ENCODE measurements around the gene MEP1B.
"Not testable (repeated sequence)": the region's sequence is repeated elsewhere in the genome, so short reads cannot be mapped to it uniquely, and the experiment has no call there.

Gene MEP1B

DNA sequence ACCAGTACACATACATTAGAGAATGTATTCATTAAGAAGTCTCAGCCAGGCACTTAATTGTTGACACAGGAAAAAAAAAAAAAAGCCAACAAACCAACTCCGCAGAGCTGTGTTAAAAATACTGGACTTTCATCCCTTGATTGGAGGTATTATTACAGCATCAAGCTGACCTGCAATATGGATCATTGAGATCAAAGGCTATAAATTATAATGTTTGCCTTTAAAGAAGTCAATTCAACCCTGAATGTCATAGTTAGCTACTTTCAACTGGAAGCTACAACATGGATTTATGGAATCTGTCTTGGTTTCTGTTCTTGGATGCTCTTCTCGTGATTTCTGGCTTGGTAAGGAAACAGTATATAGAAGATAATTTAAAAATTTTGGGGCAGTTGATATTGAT, at the start of gene MEP1B:
MEP1B (plus strand) TSS at position 250 of the 400 bp plus-strand sequence; CDS start at position 282, 32 bp downstream.
- no peak for DNase-seq

- DNase-seq, result no peak
Measured at GRCh38 chr18:32148185-32148870, 41.5 kb upstream of the MEP1B start.

DNA sequence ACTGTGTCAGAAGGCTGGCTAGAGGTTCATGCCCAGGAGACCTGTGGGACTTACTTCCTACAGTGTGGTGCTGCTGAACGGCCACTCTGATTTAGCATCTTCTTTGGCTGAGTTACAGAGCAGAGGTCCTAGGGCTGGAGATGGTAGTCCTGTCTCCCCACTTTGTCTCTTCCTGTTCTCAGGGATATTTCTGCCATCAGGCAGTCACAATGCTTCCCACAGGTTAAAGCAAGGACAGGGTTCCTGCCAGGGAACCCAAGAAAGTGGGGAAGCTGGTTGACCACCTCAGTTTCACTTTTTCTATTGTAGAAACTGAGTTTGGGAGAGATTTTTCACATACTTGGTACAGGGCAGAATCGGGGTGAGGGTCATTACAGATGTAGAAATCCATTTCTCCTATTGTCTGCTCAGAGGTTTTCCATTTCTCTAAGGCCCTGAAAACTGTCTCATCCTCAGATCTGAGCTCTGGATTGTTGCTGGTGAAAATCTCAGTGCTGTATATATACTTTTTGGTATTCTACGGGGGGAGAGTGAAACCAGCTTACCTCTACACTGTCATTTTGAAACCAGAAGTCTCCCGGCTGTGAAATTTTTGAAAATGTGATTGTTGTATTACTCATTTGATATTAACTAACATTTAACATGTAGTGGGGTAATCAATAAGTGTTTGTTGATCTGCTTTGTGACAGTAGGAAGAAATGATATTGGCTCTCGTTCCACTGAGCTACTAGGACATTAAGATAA, 37.0 kb upstream of the MEP1B start:
- no peak for DNase-seq

DNA sequence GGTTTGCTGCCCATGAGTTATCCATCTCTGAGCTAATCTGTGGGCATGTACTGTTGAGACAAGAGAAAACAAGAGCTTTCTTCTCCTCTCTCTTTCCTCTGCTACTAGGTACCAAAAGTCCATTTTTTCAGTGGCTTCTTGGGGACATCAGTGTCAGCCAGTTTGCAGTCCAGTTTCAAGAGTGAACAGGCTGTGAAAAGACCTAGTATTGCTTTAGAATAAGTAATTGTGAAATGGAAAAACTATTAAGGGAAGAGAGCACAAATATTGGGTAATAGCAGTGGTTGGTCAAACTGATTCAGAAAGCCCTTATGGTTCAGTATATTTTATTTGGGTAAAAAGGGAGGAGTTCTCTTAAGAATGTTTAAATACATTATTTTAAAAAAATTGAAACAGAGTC, 33.0 kb upstream of the MEP1B start:
- peak; percentile 7 for DNase-seq

GRCh38 chr18:32157580-32157979, 32.3 kb upstream of the MEP1B start:
- DNase-seq, result no peak

- DNase-seq, result peak; percentile 84
Measured at GRCh38 chr18:32158108-32158624, 31.7 kb upstream of the MEP1B start.

- DNase-seq, result not testable (repeated sequence)
Measured at GRCh38 chr18:32158631-32159030, 31.2 kb upstream of the MEP1B start.

DNA sequence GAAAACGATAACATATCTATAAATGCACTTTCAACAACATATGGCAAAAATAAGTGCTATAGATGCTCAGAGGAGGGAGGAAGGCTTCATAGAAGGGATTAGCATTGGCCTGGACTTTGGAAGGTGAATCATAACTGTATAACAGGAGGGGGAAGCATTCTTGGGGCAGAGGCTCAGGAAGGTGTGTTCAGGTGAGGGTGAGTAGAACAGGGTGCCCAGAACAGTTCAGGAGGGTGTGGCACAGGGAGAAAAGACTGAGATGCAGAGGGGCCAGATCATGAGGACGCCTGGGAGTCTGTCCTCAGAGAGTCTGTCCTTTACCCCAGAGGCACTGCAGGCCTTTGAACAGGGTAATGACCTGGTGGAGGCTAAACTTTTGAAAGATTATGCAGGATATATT, 29.3 kb upstream of the MEP1B start:
- DNase-seq, result no peak

- no peak for DNase-seq
Measured at GRCh38 chr18:32167980-32168730, 21.7 kb upstream of the MEP1B start.

GRCh38 chr18:32173654-32174053, 16.2 kb upstream of the MEP1B start:
- DNase-seq, result no peak

- no peak for DNase-seq
Measured at GRCh38 chr18:32174719-32175118, 15.1 kb upstream of the MEP1B start.

GRCh38 chr18:32175265-32175664, 14.6 kb upstream of the MEP1B start:
- DNase-seq, result no peak

GRCh38 chr18:32176745-32177144, 13.1 kb upstream of the MEP1B start:
- DNase-seq, result not testable (repeated sequence)

DNA sequence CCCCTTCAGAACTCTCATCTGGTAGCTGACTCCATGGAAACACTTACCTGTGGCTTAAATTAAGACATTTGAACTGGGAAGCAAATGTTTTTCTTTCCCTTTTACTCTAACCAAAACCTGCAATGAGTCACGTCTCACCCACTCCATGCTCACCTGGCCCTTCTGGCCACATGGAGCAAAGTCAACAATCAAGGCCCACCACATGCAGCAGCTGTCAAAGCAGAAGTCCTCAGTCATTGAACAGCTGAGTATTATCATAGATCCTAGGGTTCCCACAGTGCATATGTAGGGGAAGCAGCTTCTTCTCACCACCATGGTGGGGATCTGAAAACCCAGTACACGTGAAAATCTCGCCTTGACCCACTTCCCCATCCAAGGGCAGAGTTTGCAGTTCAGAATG, 12.3 kb upstream of the MEP1B start:
- DNase-seq, result no peak

DNA sequence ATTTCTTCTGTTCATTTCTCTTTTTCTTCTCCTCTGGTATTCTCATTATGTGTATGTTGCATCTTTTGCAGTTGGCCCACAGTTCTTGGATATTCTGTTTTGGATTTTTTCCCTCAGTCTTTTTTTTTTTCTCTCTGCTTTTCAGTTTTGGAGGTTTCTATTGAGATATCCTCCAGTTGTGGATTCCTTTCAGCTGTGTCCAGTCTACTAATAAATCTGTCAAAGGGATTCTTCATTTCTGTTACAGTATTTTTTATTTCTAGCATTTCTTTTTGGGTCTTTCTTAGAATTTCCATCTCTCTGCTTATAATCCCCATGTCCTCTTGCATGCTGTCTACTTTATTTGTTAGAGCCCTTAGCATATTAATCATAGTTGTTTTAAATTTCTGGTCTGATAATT, 6.3 kb upstream of the MEP1B start:
- no peak for DNase-seq

DNA sequence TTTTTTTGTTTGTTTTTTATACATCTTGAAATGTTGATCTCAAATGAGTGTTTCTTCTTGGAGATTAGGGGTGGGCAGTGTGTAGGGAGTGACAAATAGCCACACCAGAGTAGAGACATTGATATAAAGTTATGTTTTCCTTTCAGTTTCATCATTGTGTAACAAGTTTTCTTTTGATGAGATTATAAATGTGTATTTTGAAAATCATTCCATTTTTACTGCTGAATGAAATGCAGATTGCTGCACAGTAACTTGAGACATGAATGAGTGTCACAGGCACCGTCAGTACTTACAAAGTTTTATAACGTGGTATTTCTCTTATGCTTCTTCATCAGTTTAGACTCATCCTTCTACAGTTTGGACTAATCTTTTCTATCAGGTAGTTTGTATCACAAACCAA, 370 bp downstream of the MEP1B start:
- no peak for DNase-seq

DNA sequence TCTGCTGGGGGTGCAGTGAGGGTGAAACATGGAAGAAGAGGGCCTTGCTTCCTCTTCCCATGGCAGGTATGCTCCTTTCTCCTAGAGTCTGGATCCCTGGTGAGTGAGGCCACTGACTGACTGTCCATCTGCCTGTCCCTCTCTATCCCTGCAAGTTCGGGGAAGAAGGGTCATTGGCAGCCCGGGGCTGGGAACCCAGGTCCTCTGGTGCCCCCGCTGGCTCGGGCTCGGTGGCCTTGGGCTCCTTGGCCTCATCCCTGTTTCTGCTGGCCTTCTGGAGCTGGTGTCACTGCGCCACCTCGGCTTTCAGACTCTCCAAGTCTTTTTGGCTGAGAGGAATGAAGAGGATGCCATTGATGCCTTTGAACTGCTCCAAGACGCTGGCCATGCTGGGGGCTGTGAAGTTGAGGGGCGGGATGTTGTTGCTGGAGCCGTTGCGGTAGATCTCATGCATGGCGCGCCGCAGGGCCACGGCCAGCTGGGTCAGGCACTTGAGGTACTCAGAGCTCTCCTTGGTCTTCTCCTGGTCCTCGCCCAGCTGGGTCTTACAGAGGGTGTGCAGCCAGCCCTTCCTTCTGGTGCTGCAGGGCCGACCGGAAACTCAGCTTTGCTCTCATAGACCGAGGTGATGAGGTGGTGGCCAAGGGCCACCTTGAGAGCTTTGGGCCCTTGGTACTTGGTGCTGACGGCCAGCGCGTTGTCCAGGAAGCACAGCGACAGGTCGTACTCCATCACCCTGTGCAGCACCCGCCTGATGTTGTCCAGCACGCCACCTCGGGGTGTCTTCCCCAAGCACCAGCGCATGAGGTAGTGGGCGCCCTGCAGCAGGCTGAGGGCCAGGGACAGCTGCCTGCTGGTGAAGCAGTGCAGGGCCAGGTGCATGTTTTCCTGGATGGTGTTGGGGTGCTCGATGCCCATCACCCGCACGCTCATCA, 6.3 kb downstream of the MEP1B start:
- no peak for DNase-seq

- no peak for DNase-seq
Measured at GRCh38 chr18:32200766-32201165, 10.9 kb downstream of the MEP1B start.

- no peak for DNase-seq
Measured at GRCh38 chr18:32201948-32202672, 12.3 kb downstream of the MEP1B start.

- no peak for DNase-seq
Measured at GRCh38 chr18:32208023-32208422, 18.2 kb downstream of the MEP1B start.

DNA sequence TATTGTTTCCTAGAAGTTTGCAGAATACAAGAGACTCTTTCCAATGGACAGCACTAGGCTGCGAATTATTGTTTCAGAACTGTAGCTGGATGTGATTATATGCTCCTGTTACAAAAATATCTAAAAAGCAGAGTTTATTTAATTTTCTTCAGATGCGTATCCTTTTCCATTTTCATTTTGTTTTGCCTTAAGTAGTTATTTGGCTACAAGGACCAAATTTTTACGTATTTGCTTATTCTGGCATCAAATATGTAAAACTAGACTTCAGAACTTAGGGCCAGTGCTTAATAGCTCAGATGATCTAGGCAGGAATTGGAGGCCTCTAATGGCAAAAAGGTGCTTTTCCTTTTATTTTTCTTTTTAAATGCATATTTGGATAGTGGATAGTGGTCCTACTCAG, 18.7 kb downstream of the MEP1B start:
- DNase-seq, result no peak
